Ovary (tissue), 9 donors: Measurements from ENCODE around the gene ASIC1. TPM values are rescaled to one million over a fixed set of nuclear protein-coding genes. Genes with fewer than 3 reads are reported as not detected.
A peak's percentile ranks its signal among the peaks of the same experiment; 100 is the strongest.

Source experiments
- DNase-seq, 5 donors: peaks; one replicate each; pipeline ENCODE4 v3.0.0-alpha.2; 2019 to 2020
- H3K27ac ChIP-seq, 2 donors: fragments of 200-600 bp; one replicate each; pipeline versions ENCODE4 v1.5.1 to v1.8.0; 2019 to 2022
- H3K27me3 ChIP-seq: fragments of 200-600 bp; one replicate; pipeline ENCODE4 v1.8.0; 2022
- H3K36me3 ChIP-seq: fragments of 200-600 bp; sonication (generic); one replicate; pipeline ENCODE4 v1.5.1; 2019
- H3K4me1 ChIP-seq: one replicate; pipeline ENCODE4 v1.8.1; 2013; ENCODE audit warnings: mild to moderate bottlenecking, moderate library complexity; ENCODE audit not compliant: insufficient read depth
- H3K4me3 ChIP-seq: fragments of 200-600 bp; sonication (generic); one replicate; pipeline ENCODE4 v1.5.1; 2017
- H3K9me3 ChIP-seq, 2 donors: fragments of 200-600 bp in 1 of 2; sonication (generic) in 1 of 2; one replicate each; pipeline versions ENCODE4 v1.5.1 to v1.8.1; 2013 to 2019; ENCODE audit warnings: mild to moderate bottlenecking in 1 of 2, moderate library complexity in 1 of 2
- EP300 ChIP-seq: sonication (generic); formaldehyde crosslinking; IDR thresholded peaks from one replicate; pipeline ENCODE4 v1.6.1; 2017; ENCODE audit warnings: antibody characterized with exemption
- POLR2A ChIP-seq: fragments of 450-650 bp; IDR thresholded peaks from one replicate; pipeline ENCODE4 v1.6.1; 2017; ENCODE audit warnings: antibody characterized with exemption, mild to moderate bottlenecking, moderate library complexity
- WGBS, 3 donors: extraction: QIAGEN DNeasy Blood & Tissue Kit in 1 of 3; methylation state at CpG; one replicate each; pipeline versions ENCODE4 v1.1.5 to v1.1.7; 2013 to 2017; 5-methylcytosine and 5-hydroxymethylcytosine counted together
- intact Hi-C, 4 donors: fragments of 100-400 bp; cut with DNase I; formaldehyde crosslinking; loops; one replicate each; pipeline versions ENCODE4 v1.11.0 to v1.15.1; 2022 to 2023
- polyA plus RNA-seq, 2 donors: library from polyadenylated mRNA; stranded (reverse); fragments of 200-250 nt in 1 of 2; fragments of 350-450 nt in 1 of 2; fragmentation: Illumina TruSeq in 1 of 2; extraction: RNeasy Lipid Tissue Mini Kit (QIAGEN cat#74804) in 1 of 2; gene quantifications; one replicate each; pipeline ENCODE4 v1.2.3, GENCODE V29; 2013 to 2014
- total RNA-seq, 7 donors: library from RNA; depleted of rRNA in 2 of 7; stranded (reverse); fragments of >200 nt in 2 of 7; fragmentation: NEBNext Ultra II Directional in 3 of 7; extraction: Animal tissue kit (Norgen Biotek cat#: 25700) in 3 of 7; gene quantifications; one replicate each; pipeline versions ENCODE4 v1.1.0 to v1.2.4, GENCODE V29; 2016 to 2023
- TF ChIP-seq, protein P1 (sequence below), 3 donors: fragments of 450-650 bp in 2 of 3; fragments of 200-600 bp in 1 of 3; IDR thresholded peaks; one replicate each; pipeline versions ENCODE4 v1.5.1 to v1.8.0; 2016 to 2022; ENCODE audit warnings: antibody characterized with exemption in 3 of 3, mild to moderate bottlenecking in 1 of 3
- donor health status: DM: no; HTN: no; CAD: no; lungs with moderate emphysema.
- donor health status: DM: no; HTN: no; CAD: no.
- donor health status: Bipolar disorder and iron deficiency.
- donor health status: DM: yes; HTN: yes; CAD: no.
- donor health status: DM: no; HTN: no; CAD: no.
- donor health status: DM: yes; HTN: yes; CAD: no.

ASIC1 gene
- total and polyA plus RNA-seq, 9 donors: 0.12 to 4.1 (median 0.69) TPM

DNA sequence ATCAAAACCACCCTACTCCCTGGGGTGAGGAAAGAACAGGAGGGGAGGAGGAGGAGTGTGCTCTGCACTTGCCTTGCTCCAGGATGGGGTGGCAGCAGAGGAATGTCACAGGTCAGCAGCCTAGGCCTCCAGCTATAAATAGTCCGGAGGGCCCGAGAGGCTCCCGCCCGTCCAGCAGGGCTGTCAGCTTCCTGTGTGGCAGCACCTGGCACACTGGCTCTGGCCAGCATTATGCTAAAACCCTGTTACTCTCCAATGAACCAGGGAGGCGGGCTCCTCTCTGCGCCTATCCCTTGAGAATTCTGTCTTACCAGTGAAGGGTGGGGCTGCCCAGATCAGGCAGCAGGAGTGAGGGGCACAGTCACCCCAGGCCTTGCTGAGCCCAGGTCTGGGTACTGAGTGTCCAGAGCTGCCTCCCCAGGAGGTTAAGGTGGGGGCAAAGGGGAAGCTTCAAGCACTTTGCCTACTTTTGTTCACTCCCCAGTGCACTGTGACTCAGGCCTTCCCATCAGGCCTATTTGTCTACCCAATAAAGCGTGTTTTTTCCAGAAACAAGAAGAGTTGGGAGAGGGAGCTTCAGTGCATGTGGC is 53.5 kb downstream of the ASIC1 start:
- DNase-seq: peak; percentile 37 to 58 (median 52)
- Histone ChIP-seq H3K4me1 (no peaks in the 10 kb centered on the region), H3K4me3 (no peak overlapping the region), H3K27me3 (no peaks in the 10 kb centered on the region), H3K9me3 (no peaks in the 10 kb centered on the region), H3K36me3 (no peaks in the 10 kb centered on the region), H3K27ac (peak overlapping the region; percentile 4 to 33)
- TF ChIP-seq EP300: no peak
- TF ChIP-seq POLR2A: no peak
- TF ChIP-seq, protein P1, sequence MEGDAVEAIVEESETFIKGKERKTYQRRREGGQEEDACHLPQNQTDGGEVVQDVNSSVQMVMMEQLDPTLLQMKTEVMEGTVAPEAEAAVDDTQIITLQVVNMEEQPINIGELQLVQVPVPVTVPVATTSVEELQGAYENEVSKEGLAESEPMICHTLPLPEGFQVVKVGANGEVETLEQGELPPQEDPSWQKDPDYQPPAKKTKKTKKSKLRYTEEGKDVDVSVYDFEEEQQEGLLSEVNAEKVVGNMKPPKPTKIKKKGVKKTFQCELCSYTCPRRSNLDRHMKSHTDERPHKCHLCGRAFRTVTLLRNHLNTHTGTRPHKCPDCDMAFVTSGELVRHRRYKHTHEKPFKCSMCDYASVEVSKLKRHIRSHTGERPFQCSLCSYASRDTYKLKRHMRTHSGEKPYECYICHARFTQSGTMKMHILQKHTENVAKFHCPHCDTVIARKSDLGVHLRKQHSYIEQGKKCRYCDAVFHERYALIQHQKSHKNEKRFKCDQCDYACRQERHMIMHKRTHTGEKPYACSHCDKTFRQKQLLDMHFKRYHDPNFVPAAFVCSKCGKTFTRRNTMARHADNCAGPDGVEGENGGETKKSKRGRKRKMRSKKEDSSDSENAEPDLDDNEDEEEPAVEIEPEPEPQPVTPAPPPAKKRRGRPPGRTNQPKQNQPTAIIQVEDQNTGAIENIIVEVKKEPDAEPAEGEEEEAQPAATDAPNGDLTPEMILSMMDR (IDR thresholded peaks at IDR 0.05): no peak
- intact Hi-C loops: loop anchor here in 3 of 4 donors (5.0 to 10.0 kb wide), 2 partner anchors 54 to 56 kb away; partner anchors contain the start of gene CERS5 (in 3 of the 3)
- WGBS, 3 donors: 44 to 66% (median 57%) methylated on average over 6 to 7 of the region's 7 CpGs

DNA sequence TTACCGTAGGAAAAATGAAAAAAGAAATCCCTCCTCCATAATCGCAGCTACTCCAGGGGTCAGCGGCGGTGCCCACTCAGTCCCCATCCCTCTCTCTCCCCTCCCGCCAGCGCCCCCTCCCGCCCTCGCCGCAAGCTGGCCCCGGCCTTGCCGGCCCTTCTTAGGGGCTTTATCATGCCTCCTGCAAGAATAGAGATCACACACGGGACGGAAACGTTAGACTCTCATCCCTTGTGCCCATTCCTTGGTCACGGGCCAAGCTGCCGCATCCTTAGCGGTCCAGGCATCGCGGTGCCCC is 53.9 kb downstream of the ASIC1 start:
- no peak for DNase-seq
- Histone ChIP-seq H3K4me1 (no peaks in the 10 kb centered on the region), H3K9me3 (no peaks in the 10 kb centered on the region), H3K36me3 (no peaks in the 10 kb centered on the region), H3K4me3 (peak overlapping the region; percentile 1), H3K27me3 (no peaks in the 10 kb centered on the region), H3K27ac (peak overlapping the region; percentile 4 to 33)
- intact Hi-C loops: loop anchor here in 3 of 4 donors (5.0 to 10.0 kb wide), 2 partner anchors 53 to 56 kb away; partner anchors contain the start of gene CERS5 (in 3 of the 3)
- TF ChIP-seq POLR2A (no peak), EP300 (no peak)
- TF ChIP-seq, protein P1 (IDR thresholded peaks at IDR 0.05): no peak
- WGBS, 3 donors: 4 to 6% (median 5%) methylated on average over 19 of the region's 19 CpGs

DNA sequence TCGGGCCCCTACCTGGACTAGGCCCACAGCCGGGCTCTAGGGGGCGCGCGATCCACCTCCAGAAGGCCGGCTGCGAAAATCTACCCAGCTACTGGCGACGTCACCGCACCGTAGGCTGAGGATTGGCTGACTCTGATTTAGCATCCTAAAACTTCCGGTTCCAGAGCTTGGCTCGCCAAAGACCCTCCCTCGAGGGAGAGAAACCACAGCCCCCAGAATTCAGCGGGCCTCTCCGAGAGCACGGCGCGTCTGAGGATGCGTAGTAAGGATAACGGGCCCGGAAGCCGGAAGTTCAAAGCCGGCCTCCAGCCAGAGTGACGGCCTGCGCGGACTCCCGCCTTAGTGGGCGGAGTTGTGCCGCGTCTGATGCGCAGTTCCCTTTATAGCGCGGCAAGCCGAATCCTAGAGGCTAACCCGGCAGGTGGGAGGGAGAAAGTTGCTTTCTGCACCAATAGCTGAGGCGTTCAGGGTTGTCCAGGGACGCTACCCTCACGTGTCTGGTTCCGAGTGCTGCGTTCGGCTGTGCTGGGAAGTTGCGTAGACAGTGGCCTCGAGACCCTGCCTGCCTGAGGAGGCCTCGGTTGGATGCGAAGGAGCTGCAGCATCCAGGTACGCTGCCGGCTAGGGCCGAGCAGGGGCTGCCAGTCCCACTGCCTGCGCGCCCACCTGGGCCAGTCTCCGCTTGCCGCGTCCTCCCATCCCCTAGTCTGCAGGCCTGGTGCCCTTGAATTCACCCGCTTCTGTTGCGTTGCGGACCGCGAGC is 54.5 kb downstream of the ASIC1 start, which contains the start of gene COX14:
Gene COX14 (plus strand): TSS at position 544 of the 763 bp plus-strand sequence. CDS start 7,808 bp downstream, outside the sequence.
- intact Hi-C loops: loop anchor here in 3 of 4 donors (5.0 to 10.0 kb wide), 2 partner anchors 53 to 55 kb away; partner anchors contain the start of gene CERS5 (in 3 of the 3)
- DNase-seq: peak; percentile 98 to 99 (median 99)
- Histone ChIP-seq H3K36me3 (no peaks in the 10 kb centered on the region), H3K4me1 (no peaks in the 10 kb centered on the region), H3K27ac (peak within 1 kb of the TSS; percentile 63 to 96), H3K27me3 (no peaks in the 10 kb centered on the region), H3K4me3 (peak within 1 kb of the TSS; percentile 94), H3K9me3 (no peaks in the 10 kb centered on the region)
- 0% methylated on average over 49 to 59 of the region's 59 CpGs for WGBS, 3 donors
- TF ChIP-seq, protein P1 (IDR thresholded peaks at IDR 0.05): peak; percentile 89 to 97 (median 91)
- TF ChIP-seq POLR2A: peak; percentile 98
- peak; percentile 77 for TF ChIP-seq EP300

DNA sequence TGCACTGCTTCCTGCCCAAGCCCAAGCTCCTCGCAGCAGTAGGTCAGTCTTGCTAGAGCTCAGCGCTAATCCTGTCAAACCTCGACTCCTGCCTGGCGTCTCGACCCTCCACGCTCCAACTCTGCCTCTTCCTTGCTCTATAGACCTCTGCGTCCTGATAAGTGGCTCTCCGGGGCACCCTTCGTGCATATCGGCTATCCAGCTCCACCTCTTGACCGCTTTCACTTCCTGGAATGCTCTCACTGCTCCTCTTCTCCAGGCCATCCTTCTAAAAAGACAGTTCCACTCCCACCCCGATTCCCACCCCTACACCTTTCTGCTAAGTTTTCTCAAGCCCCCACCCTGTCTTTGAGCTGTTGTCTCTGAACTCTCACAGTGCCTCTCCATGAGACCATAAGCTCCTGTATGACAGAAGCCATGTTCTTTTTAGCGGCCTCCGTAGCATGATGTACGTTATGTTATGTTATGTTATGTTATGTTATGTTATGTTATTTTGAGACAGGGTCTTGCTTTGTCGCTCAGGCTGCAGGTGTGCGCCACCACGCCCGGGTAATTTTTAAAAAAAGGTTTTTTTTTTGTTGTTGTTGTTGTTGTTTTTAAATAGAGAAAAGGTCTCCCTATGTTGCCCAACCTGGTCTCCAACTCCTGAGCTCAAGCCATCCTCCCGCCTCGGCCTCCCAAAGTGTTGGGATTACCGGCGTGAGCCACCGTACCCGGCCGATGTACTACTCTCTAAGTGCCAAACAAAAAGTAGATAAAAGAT is 55.2 kb downstream of the ASIC1 start:
- intact Hi-C loops: loop anchor here in 3 of 4 donors (5.0 to 10.0 kb wide), 2 partner anchors 52 to 55 kb away; partner anchors contain the start of gene CERS5 (in 3 of the 3)
- peak overlapping the region; percentile 63 to 96 for H3K27ac ChIP-seq
- DNase-seq: peak in 1 of 5 donors; percentile 35
- H3K27me3 ChIP-seq: no peaks in the 10 kb centered on the region
- H3K36me3 ChIP-seq: no peaks in the 10 kb centered on the region
- TF ChIP-seq, protein P1 (IDR thresholded peaks at IDR 0.05): no peak
- no peak for TF ChIP-seq POLR2A
- H3K4me3 ChIP-seq: peak overlapping the region; percentile 94
- peaks cover 3% of the 10 kb centered on the region for H3K4me1 ChIP-seq
- H3K9me3 ChIP-seq: no peaks in the 10 kb centered on the region
- 5 to 20% (median 9%) methylated on average over 26 of the region's 26 CpGs for WGBS, 3 donors
